ES-I3 (cell line): ENCODE results near the gene PCNX2.
"Not testable (repeated sequence)": the region's sequence is repeated elsewhere in the genome, so short reads cannot be mapped to it uniquely, and the experiment has no call there.

ENCODE experiments used
- H3K36me3 ChIP-seq: 2 replicates; pipeline ENCODE4 v1.6.1; 2013; ENCODE audit warnings: mild to moderate bottlenecking, low read length, control low read depth, moderate library complexity; ENCODE audit not compliant: insufficient read depth
- H3K4me1 ChIP-seq: 2 replicates; pipeline ENCODE4 v1.6.1; 2013; ENCODE audit warnings: mild to moderate bottlenecking, control low read depth, low read length; ENCODE audit not compliant: insufficient read depth
- H3K9ac ChIP-seq: 2 replicates; pipeline ENCODE4 v1.6.1; 2013; ENCODE audit warnings: low read depth, mild to moderate bottlenecking, low read length, moderate library complexity
- H3K9me3 ChIP-seq: 2 replicates; pipeline ENCODE4 v1.6.1; 2013; ENCODE audit warnings: mild to moderate bottlenecking, low read length, moderate library complexity; ENCODE audit not compliant: control insufficient read depth, insufficient read depth

PCNX2 gene

DNA sequence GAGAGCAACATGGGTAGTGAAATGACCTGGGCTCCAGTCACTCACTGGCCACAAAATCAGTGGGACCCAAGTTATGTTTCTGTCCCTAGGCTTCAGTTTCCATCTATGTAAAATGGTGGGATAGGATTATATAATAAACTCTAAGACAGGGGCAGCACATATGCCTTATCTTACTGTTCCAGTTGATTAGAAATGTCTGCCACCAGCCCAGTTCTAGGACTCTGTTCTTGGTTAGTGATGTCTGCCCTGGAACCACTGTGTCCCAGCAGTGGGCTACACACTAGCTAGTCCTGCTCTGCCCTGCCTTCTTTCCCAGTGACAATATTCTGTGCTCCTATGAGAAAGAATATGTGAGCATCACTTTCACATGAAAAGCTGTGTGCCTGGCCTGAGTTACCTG lies 138.3 kb downstream of the PCNX2 start:
- H3K36me3 ChIP-seq = peaks cover 21% of the 10 kb centered on the region
- H3K9ac ChIP-seq = no peak overlapping the region
- no peaks in the 10 kb centered on the region for H3K4me1 ChIP-seq
- 0 out of 2 replicates have a peak, but pooled peaks cover 2% of the 10 kb centered on the region for H3K9me3 ChIP-seq

- Histone ChIP-seq H3K9ac (no peak overlapping the region), H3K9me3 (0 out of 2 replicates have a peak, but pooled peaks cover 2% of the 10 kb centered on the region), H3K36me3 (peaks cover 3% of the 10 kb centered on the region; the same call in 1 of the 2 replicates), H3K4me1 (no peaks in the 10 kb centered on the region)
Measured at GRCh38 chr1:233151861-233152260, 143.7 kb downstream of the PCNX2 start.

DNA sequence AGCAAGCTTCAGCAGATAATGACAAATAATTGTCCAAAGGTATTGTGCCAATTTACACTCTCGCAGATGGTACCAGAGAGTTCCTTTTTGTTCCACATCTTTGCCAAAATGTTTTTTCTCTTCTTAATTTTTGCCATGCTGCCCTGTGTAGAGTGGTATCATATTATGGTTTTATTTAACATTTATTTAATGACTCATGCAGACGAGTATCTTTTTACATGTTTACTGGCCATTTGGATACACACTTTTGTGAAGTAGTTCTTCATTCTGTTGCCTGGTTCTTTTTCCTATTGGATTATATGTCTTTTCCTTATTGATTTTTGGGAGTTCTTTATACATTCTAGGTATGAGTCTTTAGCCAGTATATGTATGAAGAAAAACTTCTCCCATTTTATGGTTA lies 151.1 kb downstream of the PCNX2 start:
- H3K9me3 ChIP-seq = no peaks in the 10 kb centered on the region
- peaks cover 6% of the 10 kb centered on the region; the same call in 1 of the 2 replicates for H3K4me1 ChIP-seq

GRCh38 chr1:233143241-233143640 lies 152.3 kb downstream of the PCNX2 start:
- peaks cover under 1% of the 10 kb centered on the region; the same call in 1 of the 2 replicates for H3K36me3 ChIP-seq
- H3K9me3 ChIP-seq = no peaks in the 10 kb centered on the region
- peaks cover 6% of the 10 kb centered on the region; the same call in 1 of the 2 replicates for H3K4me1 ChIP-seq
- H3K9ac ChIP-seq = no peak overlapping the region

More for the DNA sequence above, 151.1 kb downstream of the PCNX2 start:
- peaks cover 2% of the 10 kb centered on the region; the same call in 1 of the 2 replicates for H3K36me3 ChIP-seq
- H3K9ac ChIP-seq = no peak overlapping the region

DNA sequence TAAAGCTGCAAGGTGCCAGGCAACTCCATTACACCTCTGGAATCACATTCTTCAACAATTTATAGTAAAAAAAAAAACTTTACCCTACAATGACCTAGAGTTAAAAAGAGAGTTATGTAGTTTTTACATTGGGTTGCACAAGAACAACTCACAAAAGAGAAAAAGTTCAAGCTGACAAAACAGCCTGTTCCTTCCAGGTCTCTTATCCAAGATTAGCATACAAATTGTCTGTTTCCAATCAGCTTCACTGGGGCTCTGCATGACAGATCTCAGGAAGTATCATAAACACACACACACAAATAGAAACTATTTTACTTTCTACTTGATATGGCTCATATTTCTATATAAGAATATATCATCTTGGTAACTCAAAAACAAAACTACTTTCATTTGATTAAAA lies 154.6 kb downstream of the PCNX2 start:
- Histone ChIP-seq H3K9me3 (no peaks in the 10 kb centered on the region), H3K9ac (no peak overlapping the region), H3K4me1 (peaks cover 6% of the 10 kb centered on the region; the same call in 1 of the 2 replicates), H3K36me3 (no peaks in the 10 kb centered on the region; the same call in none of the 2 replicates)

DNA sequence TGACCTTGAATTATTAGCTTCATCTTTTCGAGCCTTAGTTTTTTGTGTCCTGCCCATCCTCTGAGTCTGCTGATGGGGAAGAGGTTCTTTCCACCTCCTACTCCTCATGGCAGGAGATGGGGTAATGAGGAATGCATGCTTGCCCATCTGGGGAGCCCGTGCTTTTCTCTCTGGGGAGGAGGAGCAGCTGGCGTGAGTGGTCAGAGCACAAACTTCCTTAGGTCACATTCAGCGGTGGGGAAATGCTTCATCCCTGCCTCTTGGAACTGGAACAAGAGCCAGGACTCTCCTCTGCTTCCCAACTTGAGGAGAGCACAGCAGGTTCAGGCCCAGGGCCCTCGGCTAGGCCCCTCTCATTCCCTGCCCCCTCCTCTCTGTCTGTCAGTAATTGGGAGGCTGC lies 155.0 kb downstream of the PCNX2 start:
- no peaks in the 10 kb centered on the region for H3K9me3 ChIP-seq
- no peaks in the 10 kb centered on the region; the same call in none of the 2 replicates for H3K36me3 ChIP-seq
- no peak overlapping the region for H3K9ac ChIP-seq
- H3K4me1 ChIP-seq = peaks cover 6% of the 10 kb centered on the region; the same call in 1 of the 2 replicates

- H3K36me3 ChIP-seq = peaks cover 2% of the 10 kb centered on the region; the same call in 1 of the 2 replicates
Measured at GRCh38 chr1:233138788-233139585, 156.5 kb downstream of the PCNX2 start.

GRCh38 chr1:233135833-233136232 lies 159.7 kb downstream of the PCNX2 start:
- Histone ChIP-seq H3K36me3 (peaks cover 14% of the 10 kb centered on the region), H3K9ac (no peak overlapping the region), H3K9me3 (no peaks in the 10 kb centered on the region), H3K4me1 (no peaks in the 10 kb centered on the region)

More at GRCh38 chr1:233138788-233139585, 156.5 kb downstream of the PCNX2 start:
- H3K9ac ChIP-seq = no peak overlapping the region
- peaks cover 6% of the 10 kb centered on the region; the same call in 1 of the 2 replicates for H3K4me1 ChIP-seq
- H3K9me3 ChIP-seq = no peaks in the 10 kb centered on the region

GRCh38 chr1:233132445-233132844 lies 163.1 kb downstream of the PCNX2 start:
- no peaks in the 10 kb centered on the region for H3K4me1 ChIP-seq
- peaks cover 15% of the 10 kb centered on the region for H3K36me3 ChIP-seq

GRCh38 chr1:233129031-233129430 lies 166.5 kb downstream of the PCNX2 start:
- H3K4me1 ChIP-seq = not testable (repeated sequence)
- peaks cover 25% of the 10 kb centered on the region for H3K36me3 ChIP-seq

More at GRCh38 chr1:233132445-233132844, 163.1 kb downstream of the PCNX2 start:
- no peak overlapping the region for H3K9ac ChIP-seq
- H3K9me3 ChIP-seq = no peaks in the 10 kb centered on the region

DNA sequence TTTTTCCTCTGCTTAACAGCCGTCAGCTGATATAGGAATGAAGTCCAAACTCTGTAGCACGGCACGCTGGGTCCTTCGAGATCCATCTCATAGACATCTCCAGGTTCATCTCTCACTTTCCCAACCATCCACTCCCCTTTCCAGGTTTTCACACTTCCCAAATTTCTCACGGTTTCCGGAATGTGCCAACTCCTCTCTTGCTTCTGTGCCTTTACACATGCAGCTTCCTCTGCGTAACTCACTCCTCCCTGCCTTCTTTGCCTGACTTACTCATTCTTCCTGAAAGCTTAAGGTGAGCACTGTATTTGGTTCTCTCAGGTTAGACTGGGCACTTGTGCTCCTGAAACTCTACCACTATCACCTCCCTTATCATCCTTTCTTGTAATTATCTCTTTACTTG lies 168.4 kb downstream of the PCNX2 start:
- H3K36me3 ChIP-seq = peaks cover 18% of the 10 kb centered on the region
- no peaks in the 10 kb centered on the region for H3K9me3 ChIP-seq
- H3K9ac ChIP-seq = no peak overlapping the region
- H3K4me1 ChIP-seq = no peaks in the 10 kb centered on the region

More at GRCh38 chr1:233129031-233129430, 166.5 kb downstream of the PCNX2 start:
- not testable (repeated sequence) for H3K9ac ChIP-seq, H3K9me3 ChIP-seq

GRCh38 chr1:233122779-233123178 lies 172.7 kb downstream of the PCNX2 start:
- Histone ChIP-seq H3K9me3 (no peaks in the 10 kb centered on the region), H3K4me1 (no peaks in the 10 kb centered on the region), H3K9ac (no peak overlapping the region), H3K36me3 (peaks cover 13% of the 10 kb centered on the region)

DNA sequence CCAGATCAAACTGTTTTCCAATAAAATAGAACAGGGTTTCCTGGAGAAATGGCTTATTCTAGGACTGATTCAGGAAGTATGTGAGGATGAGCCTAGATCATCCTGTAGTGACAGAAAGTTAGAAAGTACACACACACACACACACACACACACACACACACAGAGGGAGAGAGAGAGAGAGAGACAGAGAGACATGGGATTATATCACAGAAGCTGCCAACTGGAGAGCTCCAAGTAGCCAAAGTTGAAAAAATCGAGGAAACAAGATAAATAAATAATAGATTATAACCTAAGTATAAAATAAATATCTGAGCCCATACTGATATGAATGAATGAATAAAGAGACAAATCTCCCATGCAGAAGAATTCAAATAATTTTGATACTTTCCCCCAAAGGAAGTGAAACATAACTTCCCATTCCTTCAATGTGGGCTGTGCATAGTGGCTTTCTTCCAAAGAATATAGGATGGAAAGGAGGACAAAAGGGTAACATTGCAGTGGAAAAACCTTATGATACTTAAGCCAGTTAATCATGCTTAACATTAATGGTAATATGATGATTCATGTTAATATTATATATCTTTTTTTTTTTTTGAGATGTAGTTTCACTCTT lies 173.5 kb downstream of the PCNX2 start:
- no peak overlapping the region for H3K9ac ChIP-seq
- no peaks in the 10 kb centered on the region for H3K4me1 ChIP-seq
- peaks cover 13% of the 10 kb centered on the region for H3K36me3 ChIP-seq
- H3K9me3 ChIP-seq = no peaks in the 10 kb centered on the region

- Histone ChIP-seq H3K4me1 (peaks cover 38% of the 10 kb centered on the region), H3K36me3 (no peaks in the 10 kb centered on the region), H3K9me3 (no peaks in the 10 kb centered on the region), H3K9ac (peak overlapping the region; percentile 27; the same call in 1 of the 2 replicates)
Measured at GRCh38 chr1:233114860-233115259, 180.7 kb downstream of the PCNX2 start.
